NCI-H2227 treated with DMSO at 0.1 percent for 48 hours (cell line): ENCODE data around the gene MBNL3.

Source experiments
- DNase-seq: peaks from one replicate; lab custom pipeline; 2025; lab: John Stamatoyannopoulos, UW

Gene MBNL3

DNA sequence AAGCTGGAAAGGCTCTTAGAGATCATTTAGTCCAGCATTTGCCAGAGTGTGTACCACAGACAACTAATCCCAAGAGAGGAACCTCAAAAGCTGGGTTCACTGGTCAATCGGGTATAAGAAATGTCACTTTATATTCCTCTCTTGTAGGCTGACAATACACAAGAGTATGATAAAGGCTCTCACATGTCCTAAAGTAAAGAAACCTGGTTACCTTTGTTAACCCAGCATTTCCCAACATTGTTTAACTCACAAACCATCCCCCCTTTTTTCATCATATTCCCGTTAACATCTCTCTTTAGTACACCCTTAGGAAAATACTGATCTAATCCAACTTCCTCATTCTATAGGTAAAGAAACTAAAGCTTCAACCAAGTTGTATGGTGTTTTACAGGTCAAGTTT, 74.4 kb downstream of the MBNL3 start:
- no peak for DNase-seq

DNA sequence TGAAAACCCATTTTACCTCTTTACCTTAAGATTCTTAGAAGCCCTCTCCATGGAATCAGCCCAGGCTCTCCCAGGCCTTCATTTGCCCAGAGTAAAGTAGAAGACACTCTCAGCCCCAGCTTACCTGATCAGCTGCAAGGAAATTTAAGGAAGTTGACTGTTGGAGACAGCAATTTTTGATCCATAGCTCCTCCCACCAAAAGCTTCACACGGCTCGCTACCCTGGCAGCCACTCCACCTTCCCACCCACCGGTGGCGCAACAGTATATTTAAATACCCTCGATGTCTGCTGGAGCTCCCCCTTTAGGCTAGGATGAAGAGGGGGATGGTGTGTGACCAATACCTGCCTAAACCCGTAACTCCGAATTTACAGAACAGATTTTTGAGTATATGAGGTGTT, 75.4 kb downstream of the MBNL3 start:
- no peak for DNase-seq

DNA sequence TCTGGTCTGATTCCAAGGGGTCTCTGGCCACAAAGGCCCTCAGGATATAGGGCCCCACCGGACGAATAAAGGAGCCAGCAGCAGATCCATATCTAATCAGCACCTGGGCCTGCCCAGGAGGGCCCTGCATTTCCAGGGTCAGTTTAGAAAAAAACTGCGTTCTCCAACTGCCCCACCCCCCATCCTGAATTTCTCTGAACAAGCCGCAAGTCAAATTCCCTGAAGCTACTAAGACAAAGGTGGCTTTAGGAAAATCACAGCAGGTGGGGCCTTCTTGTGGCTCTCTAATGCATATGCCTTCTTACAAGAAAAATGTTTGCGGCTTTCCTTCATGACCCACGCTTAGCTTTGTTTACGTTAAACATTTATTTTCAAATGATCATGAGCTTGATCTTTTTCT, 76.6 kb downstream of the MBNL3 start:
- DNase-seq, result no peak

DNA sequence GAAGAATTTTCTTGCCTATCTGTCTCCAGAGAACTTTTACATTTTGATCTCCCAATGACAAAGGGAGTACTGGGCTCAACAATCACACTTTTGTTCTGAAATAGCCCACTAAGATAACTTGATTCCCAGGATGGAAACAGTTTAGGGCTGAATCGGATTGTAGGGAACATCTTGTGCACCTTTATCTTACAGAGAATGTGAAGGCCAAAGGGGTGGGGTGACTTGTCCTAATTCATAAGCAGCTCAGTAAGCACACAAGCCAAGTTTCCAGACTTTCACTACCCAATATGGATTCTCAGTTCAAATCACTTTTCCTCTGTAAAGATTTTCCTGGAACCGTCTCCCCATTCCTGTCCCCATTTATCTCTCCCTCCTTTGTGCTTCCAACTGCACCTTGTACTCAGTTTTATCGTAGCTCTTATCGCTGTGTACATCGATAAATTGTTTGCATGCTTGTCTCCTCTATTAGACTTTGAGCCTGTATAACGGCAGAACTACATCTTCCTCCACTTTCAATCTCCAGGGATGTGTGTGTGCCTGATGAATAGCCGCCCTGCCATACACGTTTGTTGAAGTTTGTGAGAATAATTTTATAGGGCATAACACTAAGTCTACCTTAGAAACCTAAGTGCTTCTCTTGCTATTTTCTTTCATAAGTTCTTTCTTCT, 77.4 kb downstream of the MBNL3 start:
- no peak for DNase-seq

DNA sequence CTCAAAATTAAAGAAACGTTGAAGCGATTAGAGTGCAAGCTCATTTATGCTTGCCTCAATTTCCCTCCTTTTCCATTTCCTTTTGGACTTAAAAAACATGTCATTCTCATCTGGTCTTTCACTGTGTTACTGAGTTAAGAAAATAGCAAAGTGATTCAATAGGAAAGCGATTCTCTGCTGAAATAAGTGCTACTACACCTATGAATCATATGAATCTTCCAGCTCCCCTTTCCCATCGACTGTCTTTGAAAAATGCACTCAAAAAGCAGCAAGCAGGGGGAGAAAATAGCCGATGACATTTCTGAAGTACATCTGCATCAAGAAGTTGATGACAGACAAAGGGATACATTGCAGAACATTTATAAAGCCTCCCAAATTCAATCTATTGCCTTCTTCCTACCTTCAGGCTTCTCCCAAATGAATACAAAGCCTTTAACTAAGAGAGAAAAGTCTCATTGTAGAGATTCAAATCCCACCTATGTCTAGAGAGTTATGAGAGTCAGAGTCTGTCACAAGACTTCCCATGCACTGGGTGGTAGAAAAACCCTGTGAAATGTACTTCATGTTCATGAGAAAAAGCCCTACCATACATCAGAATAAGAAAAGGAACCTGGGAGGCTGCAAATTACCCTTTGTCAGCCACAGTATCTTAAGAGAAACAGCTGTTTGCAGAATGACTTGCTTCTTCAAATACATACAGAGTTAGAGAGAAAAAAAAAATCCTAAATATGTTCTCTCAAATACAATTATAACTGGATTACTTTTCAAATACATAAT, 78.9 kb downstream of the MBNL3 start:
- DNase-seq, result no peak

DNA sequence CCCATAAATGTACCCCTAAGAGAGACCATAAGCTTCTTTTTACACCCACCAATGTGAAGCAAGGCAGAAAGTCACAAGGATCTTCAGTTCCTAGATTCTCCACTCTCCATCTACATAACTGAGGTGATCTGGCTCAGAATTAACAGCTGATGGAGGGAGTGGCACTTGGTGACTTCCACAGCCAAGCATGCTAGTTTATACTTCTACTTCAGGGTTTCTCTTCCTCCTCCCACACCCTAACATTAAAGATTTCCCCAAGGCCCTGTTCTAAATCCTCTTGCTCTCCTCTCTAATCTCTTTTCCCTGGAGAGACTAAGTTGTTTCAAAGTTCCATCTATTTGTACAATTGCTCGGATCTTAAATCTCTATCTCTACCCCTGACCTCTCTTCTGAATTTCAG, 81.1 kb downstream of the MBNL3 start:
- DNase-seq, result no peak

DNA sequence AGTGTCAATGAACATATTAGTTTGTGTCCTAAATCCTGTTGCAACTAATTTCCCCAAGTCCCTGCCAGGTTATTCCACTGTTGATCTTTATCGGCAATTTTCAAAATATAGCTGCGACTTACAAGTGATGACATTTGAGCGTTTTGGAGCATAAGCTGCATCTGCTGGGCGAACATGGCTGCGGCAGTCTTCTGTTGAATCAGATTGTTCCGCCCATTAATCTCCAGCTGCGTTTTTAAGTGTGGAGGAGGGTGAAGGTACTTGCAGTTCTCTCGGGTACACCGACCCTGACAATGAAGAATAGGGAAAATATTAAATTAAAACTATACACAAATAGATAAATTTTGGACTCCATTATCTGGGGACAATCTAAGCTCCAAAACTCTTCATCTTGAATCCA, 82.7 kb downstream of the MBNL3 start:
- no peak for DNase-seq

DNA sequence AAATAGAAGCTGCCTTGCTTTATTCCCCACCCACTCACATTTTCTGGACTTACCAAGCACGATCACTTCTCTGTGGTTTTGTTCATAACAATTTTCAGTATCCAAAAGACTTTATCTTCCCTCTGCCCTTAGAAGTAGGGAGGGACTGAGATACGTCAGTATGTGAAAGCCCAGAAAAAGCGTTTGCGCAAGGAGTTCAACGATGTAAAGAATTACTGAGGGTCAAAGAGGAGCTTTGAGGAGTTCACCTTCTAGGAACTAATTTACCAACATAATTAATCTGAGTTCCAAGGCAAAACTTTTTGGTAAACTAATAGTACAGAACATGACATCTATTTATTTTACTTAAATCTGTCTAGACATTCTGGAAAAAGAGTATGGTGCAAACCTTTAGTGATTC, 84.6 kb downstream of the MBNL3 start:
- DNase-seq, result no peak

DNA sequence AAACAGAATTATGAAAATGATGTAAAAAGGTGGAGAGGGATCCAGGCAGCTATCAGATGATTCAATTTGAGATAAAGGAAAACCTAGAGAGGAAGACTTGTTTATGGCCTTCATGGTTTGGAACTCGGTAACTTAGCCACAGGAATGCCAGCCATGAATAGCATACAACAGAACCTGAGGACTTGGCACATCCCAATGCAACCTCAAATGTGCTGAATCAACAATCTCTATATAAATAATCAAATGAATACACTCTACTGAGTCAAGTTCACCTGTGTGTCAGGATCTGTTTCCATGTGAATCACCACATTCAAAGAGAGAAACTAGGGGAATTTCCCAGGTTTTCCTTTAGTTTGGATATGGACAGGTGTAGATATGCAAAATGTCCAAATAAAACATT, 86.9 kb downstream of the MBNL3 start:
- DNase-seq, result no peak

DNA sequence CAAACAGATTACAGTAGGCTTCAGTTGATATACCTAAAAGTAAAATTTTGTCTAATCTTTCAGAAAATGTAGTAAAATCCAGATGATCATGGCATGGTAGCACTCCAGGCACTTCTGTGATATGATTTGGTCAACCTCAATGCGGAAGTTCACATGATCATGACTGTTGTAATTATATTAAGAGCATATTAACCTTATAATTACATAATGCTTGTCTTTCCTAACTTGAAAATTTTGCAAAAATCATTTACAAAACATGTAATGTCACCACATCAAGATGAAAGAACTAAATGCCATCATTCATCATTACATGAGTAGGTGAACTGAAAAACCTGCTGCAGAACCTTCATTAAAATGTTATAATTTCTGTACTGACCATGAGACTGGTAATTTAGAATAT, 88.1 kb downstream of the MBNL3 start:
- DNase-seq, result no peak

DNA sequence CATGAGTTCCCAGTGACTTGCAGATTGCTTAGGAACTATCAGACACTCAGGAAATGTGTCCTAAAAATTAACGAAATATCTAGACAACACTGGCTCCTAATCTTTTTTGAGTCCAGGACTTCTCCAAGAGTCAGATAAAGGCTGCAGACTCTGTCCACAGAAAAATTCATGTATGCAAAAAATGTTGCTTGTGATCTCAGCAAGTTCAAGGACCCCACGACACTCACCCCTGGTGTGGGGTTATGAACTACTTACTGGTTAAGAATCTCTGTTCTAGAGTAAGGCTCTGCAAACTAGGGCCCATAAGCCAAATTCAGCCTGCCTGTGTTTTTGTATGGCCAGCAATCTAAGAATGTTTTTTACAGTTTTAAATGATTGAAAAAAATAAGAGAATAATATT, 93.2 kb downstream of the MBNL3 start:
- no peak for DNase-seq

DNA sequence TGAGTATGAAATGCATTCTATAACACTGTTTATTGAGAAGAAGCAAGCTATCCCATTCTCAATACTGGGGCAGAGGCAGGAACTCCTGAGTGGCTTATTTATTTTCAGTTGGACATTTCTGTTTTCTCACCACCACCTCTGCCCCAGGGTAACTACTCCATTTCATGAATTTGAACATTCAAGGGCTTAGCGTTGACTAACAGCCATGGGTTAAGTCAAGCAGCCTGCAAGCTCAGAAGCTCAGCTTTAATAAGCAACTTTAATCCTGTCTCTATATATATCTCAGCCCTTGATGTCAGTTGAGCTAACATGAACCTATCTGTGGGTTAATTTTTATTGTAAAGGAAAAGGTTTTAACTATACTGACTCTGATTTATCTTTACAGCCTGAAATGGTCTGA, 93.8 kb downstream of the MBNL3 start:
- no peak for DNase-seq

DNA sequence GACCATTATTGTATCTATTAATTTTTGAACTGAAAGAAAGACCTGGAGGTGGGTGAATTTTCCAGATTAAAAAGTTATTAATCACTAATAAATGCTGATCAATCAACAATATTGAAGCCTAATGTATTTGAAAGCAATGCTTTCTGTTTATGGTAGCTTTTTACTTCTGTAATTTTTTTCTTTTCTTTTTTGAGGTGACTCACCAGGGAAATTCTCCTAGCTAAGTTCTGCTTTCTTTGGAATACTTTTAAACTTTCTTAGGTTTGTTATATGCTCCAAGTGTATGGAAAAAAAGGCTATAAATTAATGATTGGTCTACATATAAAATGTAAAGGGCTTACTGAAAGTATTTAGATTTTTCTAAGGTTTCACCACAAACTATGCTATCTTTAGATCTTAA, 94.2 kb downstream of the MBNL3 start:
- DNase-seq, result no peak

DNA sequence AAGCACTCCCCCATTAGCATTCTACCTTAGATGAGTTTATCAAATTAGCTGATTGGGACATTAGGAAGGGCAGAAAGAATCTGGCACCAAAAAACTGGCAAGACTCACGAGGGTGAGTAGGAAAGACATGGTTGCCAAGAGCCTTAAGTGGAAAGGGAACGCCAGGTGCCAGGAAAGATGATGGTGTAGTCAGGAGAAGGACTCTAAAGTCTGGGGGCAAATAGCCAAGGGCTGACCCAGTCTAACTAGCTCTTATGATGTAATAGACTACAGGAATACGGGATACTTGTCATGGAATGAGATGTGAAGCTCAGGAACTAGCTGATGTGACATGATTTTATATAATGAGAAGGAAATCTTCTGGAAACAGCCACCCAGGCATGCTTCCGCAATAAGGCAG, 94.8 kb downstream of the MBNL3 start:
- DNase-seq, result no peak

DNA sequence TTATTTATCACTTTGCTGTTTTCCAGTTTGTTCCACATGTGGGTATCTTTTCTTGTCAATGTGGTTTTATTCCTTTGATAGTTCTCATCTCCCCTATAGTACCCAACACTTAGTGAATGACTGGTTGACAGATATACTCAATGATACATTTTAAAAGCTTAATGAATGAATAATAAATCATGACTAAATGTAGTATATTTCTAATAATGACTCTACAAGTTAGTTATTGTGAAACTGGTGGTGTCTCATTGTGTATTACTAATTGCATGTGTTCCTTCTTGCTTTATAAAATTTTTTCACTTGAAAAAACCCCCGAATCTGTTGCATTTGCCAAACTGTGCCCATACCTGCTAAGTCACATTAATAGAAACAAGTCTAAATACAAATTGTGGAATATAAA, 95.4 kb downstream of the MBNL3 start:
- DNase-seq, result no peak

DNA sequence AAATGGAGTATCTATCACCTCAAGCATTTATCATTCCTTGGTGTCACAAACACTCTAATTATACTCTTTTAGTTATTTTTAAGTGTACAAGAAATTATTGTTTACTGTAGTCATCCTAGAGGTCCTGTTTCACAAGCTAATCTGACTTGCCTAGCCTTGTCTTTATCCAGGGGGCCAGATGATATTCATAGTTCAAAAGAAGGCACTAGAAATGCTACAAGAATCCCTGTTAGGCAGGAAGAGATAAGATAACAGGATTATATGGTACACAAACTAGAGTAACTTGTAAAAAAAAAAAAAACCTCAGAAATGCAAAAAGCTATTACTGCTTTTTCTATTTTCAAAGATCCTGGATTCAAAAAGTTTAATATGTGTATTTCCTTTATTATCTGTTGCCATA, 95.8 kb downstream of the MBNL3 start:
- DNase-seq, result no peak

DNA sequence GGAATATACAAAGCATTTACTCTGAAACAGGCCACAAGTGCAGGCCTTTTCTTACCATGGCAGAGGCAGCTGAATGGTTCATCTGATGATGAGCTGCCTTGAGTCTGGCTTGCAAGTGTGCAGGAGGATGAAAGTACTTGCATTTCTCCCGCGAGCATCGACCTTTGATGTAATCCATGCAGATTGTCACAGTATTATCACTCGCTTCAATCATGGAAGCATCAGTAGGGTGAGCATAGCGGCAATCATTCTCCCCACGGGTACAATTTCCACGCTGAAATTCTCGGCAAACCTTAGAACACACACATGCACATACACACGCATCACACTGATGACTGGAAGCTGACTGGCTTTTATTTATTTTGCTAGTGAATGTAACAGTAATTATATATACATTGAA, 98.0 kb downstream of the MBNL3 start:
- no peak for DNase-seq

DNA sequence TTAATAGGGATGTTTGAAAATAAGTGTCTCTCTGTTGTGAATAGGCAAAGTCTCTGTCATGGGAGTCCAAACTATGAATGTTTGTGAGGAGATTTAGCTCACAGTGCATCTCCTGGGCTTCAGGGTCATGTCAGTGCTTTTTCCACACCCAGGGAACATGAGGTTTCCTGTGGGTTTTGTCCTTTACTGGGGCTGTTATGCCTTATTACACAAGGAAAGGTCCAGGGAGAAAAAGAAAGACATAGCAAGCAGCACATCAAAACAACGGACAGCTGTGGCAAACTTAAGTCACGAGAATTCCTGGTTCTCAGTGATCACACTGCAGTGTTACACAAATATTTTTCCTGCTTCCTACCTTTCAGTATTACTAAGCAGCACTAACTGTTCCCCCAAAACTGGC, 99.4 kb downstream of the MBNL3 start:
- no peak for DNase-seq

DNA sequence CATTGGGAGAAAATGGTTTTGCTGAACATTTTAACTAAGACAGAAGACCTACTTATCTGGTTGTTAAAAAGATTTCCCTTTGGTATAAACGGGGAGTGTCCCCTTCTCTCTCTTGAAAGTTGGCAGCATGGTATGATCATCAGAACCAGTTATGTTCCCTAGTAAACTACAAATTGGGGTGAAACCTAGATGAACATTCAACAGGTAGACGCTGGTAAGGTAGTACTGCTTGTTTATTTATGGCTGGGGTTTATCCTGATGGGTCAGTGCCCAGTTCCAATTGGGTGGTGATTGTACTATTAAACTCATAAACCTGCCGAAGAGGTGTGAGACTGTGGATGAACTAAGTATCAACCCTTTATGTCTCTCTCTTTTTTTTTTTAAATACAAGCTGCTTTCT, 100.5 kb downstream of the MBNL3 start:
- DNase-seq, result no peak

DNA sequence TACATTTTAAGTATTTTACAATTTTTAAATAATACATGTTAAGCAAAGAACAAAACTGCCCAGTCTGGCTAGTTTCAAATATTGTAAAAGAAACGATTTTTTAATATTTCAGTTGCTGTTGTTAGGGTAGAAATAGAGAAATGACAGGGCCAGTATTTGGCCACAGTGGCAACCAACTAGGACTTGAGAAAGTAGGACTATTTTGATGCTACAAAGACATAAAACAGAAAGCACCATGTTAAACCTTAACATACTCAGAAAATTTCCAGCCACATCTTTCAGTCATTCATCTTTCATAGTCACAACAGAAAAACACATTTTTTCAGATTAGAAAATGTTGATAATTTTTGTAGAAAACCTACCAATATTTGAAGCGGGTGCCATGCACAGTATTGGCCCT, 104.5 kb downstream of the MBNL3 start:
- DNase-seq, result no peak

DNA sequence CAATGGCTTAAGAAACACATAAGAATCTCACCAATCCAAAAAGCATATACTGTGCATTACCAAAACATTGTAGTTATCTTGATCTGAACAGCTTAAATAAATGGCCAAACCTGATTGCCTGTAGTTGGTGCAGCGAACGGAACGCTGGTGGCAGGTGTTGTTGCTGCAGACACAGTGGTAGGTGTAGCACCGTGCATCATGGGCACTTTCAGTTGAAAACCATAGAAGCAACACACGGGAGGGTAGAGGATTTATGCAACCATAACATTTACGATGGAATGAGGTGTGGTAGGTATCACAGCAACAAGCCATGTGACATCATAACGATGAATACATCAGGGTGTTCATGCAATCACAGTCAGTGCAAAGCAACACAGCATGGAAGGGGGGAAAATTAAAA, 106.8 kb downstream of the MBNL3 start:
- DNase-seq, result no peak

DNA sequence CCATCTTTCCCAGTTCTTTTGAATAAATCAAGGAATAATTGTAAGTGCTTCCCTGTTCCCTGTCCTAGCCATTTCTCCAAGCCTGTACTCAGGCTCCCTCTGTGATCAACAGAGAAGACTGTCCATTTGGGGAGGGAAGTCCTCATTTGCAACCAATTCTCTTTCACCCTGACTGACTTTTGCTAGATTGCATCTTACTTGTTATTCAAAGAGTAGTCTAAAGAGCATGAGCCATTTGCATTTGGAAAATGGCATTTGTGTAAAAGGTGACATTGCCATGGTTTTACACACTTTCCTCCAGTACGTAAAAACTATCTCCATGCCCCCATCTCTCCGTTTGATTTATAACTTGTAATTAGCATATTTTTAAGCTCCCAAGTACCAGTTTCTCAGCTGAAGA, 110.6 kb downstream of the MBNL3 start:
- no peak for DNase-seq

DNA sequence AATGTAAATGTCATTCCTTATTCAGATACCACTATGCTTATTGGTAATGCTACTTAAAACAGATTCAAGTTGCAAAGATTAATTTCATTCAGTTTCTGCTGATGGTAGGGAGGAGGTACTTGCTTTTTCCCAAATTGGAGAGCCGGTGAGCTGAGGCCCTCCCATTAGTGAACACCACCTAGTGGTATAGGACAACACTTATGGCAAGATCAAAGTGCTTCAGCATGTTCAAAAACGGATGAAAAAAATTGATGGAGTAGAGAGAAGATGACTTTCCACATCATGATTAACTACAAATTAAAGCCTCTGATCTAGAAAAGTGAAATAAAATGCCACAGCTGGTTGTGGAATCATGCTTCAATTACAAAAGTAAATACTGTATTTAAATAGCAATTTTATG, 112.9 kb downstream of the MBNL3 start:
- DNase-seq, result no peak

DNA sequence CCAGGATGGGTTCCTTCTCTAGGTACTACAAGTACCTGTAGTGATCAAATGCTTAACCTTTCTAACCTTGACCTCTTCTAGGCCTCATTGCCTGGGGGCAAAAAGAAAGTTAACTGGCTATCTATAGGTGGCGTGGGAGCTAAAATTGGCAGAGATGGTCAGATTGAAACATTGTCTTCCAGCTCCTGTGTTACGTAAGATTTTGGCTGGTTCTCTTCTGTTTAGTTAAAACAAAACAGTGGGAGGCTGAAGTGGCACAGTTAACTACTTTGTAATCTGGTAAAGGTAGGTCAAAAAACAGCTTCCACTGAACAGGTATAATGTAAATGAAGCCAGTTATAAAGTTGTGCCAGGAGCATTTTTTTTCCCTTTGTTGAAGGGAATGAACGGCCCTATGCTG, 115.2 kb downstream of the MBNL3 start:
- no peak for DNase-seq
